ENCODE data around the gene TNFAIP3. TPM values are rescaled to one million over a fixed set of nuclear protein-coding genes. Genes with fewer than 3 reads are reported as not detected.
"Not testable (repeated sequence)": the region's sequence is repeated elsewhere in the genome, so short reads cannot be mapped to it uniquely, and the experiment has no call there.

TNFAIP3 gene
- total and polyA plus RNA-seq, 2 donors (not counting 1 experiment from before 2014, with no cell fraction given): 86.2 to 92.0 TPM

DNA sequence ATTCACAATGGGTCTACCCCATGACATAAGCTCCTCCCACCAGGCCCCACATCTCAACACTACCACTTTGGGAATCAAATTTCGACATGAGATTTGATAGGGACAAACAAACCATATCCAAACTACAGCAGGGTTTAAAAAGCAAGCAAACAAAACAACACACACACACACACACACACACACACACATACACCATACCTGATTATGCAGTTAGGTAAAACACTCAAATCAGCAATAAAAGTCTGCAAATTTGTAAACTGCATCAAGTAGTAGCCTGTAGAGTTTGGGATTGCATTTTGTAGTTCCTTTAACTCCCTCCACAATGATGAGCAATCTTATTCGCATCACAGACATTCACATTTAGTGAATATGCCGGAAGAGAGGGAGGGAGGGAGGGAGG is 32.6 kb upstream of the TNFAIP3 start:
- Histone ChIP-seq H3K4me1 (ENCODE audit: control insufficient read depth in 2 of 2, insufficient read depth in 2 of 2, low read length in 2 of 2) (no peaks in the 10 kb centered on the region), H3K9ac (ENCODE audit: low read length) (no peak overlapping the region), H4K20me1 (ENCODE audit: control insufficient read depth, insufficient read depth, low read length, poor library complexity, severe bottlenecking) (no peaks in the 10 kb centered on the region), H3K4me3 (ENCODE audit: control extremely low read depth in 1 of 5, extremely low read depth in 1 of 5, insufficient read depth in 1 of 5, low read depth in 2 of 5, low read length in 4 of 5) (no peak overlapping the region), H3K36me3 (replicated peaks in 1 of 2; ENCODE audit: control extremely low read depth in 1 of 2, control insufficient read depth in 1 of 2, extremely low read depth in 1 of 2, insufficient read depth in 2 of 2, low read length in 1 of 2) (no peaks in the 10 kb centered on the region), H3K4me2 (replicated peaks; ENCODE audit: low read depth, low read length, poor library complexity, severe bottlenecking) (no peak overlapping the region), H2AFZ (ENCODE audit: insufficient read depth, low read depth, low read length, poor library complexity, severe bottlenecking) (no peak overlapping the region), H3K9me3 (ENCODE audit: control extremely low read depth in 1 of 3, control insufficient read depth in 2 of 3, insufficient read depth in 1 of 3, low read length in 2 of 3) (peaks cover 2 to 13% (median 13%) of the 10 kb centered on the region in 3 donors), H3K27me3 (replicated peaks in 1 of 4; ENCODE audit: control extremely low read depth in 1 of 4, control insufficient read depth in 3 of 4, insufficient read depth in 4 of 4, low read length in 3 of 4) (no peaks in the 10 kb centered on the region), H3K79me2 (ENCODE audit: control insufficient read depth, insufficient read depth, low read length) (no peaks in the 10 kb centered on the region), H3K27ac (ENCODE audit: low read length in 2 of 2) (no peak overlapping the region)
- Mint-ChIP-seq H3K4me1 (peaks cover 4% of the 10 kb centered on the region), H3K27ac (no peak overlapping the region), H3K4me3 (no peak overlapping the region), H3K27me3 (no peaks in the 10 kb centered on the region), H3K9me3 (ENCODE audit: insufficient read depth) (peaks cover 6% of the 10 kb centered on the region)
- intact Hi-C loops (cut with micrococcal nuclease): no loop called here
- DNase-seq: no peak
- ChIA-PET CTCF (no interaction called here), POLR2A (no interaction called here)
- TF ChIP-seq, protein P1, sequence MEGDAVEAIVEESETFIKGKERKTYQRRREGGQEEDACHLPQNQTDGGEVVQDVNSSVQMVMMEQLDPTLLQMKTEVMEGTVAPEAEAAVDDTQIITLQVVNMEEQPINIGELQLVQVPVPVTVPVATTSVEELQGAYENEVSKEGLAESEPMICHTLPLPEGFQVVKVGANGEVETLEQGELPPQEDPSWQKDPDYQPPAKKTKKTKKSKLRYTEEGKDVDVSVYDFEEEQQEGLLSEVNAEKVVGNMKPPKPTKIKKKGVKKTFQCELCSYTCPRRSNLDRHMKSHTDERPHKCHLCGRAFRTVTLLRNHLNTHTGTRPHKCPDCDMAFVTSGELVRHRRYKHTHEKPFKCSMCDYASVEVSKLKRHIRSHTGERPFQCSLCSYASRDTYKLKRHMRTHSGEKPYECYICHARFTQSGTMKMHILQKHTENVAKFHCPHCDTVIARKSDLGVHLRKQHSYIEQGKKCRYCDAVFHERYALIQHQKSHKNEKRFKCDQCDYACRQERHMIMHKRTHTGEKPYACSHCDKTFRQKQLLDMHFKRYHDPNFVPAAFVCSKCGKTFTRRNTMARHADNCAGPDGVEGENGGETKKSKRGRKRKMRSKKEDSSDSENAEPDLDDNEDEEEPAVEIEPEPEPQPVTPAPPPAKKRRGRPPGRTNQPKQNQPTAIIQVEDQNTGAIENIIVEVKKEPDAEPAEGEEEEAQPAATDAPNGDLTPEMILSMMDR (IDR thresholded peaks at IDR 0.05): no peak
- TF ChIP-seq EZH2 (IDR thresholded peaks at IDR 0.05; ENCODE audit: borderline replicate concordance, insufficient read depth, low read depth, low read length, poor library complexity, severe bottlenecking): no peak
- no peak for ATAC-seq (ENCODE audit: low read depth)
- 91% methylated on average over 1 of the region's 3 CpGs for WGBS (ENCODE audit: insufficient coverage)

DNA sequence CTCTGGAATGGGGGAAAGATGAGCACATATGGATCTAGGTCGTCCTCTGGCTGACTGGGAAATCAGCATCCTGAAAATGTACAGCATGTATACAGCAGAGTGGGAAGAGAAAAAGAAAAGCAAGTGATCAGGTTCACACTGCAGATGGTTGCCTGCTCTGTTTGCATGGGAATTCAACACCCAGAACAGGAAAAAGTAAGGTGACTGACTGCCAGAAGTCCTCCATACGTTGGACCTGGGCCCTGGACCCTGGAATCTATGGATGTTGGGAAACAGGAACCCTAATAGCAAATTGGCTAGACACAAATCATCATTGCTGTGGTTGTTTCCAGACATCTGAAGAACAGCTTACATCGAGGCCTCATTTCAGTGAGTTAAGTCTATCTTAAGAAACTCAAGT is 30.3 kb upstream of the TNFAIP3 start:
- Histone ChIP-seq H4K20me1 (ENCODE audit: control insufficient read depth, insufficient read depth, low read length, poor library complexity, severe bottlenecking) (no peaks in the 10 kb centered on the region), H3K27me3 (replicated peaks in 1 of 4; ENCODE audit: control extremely low read depth in 1 of 4, control insufficient read depth in 3 of 4, insufficient read depth in 4 of 4, low read length in 3 of 4) (no peaks in the 10 kb centered on the region), H3K79me2 (ENCODE audit: control insufficient read depth, insufficient read depth, low read length) (no peaks in the 10 kb centered on the region), H3K4me2 (replicated peaks; ENCODE audit: low read depth, low read length, poor library complexity, severe bottlenecking) (no peak overlapping the region), H3K9me3 (ENCODE audit: control extremely low read depth in 1 of 3, control insufficient read depth in 2 of 3, insufficient read depth in 1 of 3, low read length in 2 of 3) (peaks cover 2 to 21% (median 13%) of the 10 kb centered on the region in 3 donors), H3K36me3 (replicated peaks in 1 of 2; ENCODE audit: control extremely low read depth in 1 of 2, control insufficient read depth in 1 of 2, extremely low read depth in 1 of 2, insufficient read depth in 2 of 2, low read length in 1 of 2) (no peaks in the 10 kb centered on the region), H3K4me1 (ENCODE audit: control insufficient read depth in 2 of 2, insufficient read depth in 2 of 2, low read length in 2 of 2) (no peaks in the 10 kb centered on the region), H2AFZ (ENCODE audit: insufficient read depth, low read depth, low read length, poor library complexity, severe bottlenecking) (no peak overlapping the region), H3K9ac (ENCODE audit: low read length) (no peak overlapping the region), H3K27ac (ENCODE audit: low read length in 2 of 2) (no peak overlapping the region), H3K4me3 (ENCODE audit: control extremely low read depth in 1 of 5, extremely low read depth in 1 of 5, insufficient read depth in 1 of 5, low read depth in 2 of 5, low read length in 4 of 5) (no peak overlapping the region)
- intact Hi-C loops (cut with micrococcal nuclease): no loop called here
- ChIA-PET CTCF (no interaction called here), POLR2A (no interaction called here)
- peaks cover 11% of the 10 kb centered on the region for H3K4me1 Mint-ChIP-seq
- DNase-seq (no peak), ATAC-seq (ENCODE audit: low read depth) (no peak)
- H3K27me3 Mint-ChIP-seq: no peaks in the 10 kb centered on the region
- TF ChIP-seq, protein P1 (IDR thresholded peaks at IDR 0.05): no peak
- no peak for TF ChIP-seq EZH2 (IDR thresholded peaks at IDR 0.05; ENCODE audit: borderline replicate concordance, insufficient read depth, low read depth, low read length, poor library complexity, severe bottlenecking)
- WGBS (ENCODE audit: insufficient coverage): 42% methylated on average over 2 of the region's 3 CpGs
- H3K27ac Mint-ChIP-seq: no peak overlapping the region
- peaks cover 16% of the 10 kb centered on the region for H3K9me3 Mint-ChIP-seq (ENCODE audit: insufficient read depth)
- no peak overlapping the region for H3K4me3 Mint-ChIP-seq

DNA sequence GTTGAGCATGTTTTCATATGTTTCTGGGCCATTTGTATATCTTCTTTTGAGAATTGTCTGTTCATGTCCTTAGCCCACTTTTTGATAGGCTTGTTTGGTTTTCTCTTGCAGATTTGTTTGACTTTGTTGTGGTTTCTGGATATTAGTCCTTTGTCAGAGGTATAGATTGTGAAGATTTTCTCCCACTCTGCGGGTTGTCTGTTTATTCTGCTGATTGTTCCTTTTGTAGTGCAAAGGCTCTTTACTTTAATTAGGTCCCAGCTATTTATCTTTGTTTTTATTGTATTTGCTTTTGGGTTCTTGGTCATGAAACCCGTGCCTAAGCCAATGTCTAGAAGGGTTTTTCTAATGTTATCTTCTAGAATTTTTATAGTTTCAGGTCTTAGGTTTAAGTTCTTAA is 29.0 kb upstream of the TNFAIP3 start:
- H3K9ac ChIP-seq (ENCODE audit: low read length); H3K27ac ChIP-seq (ENCODE audit: low read length in 2 of 2); H3K27me3 ChIP-seq (replicated peaks in 1 of 4; ENCODE audit: control extremely low read depth in 1 of 4, control insufficient read depth in 3 of 4, insufficient read depth in 4 of 4, low read length in 3 of 4); intact Hi-C loops (cut with micrococcal nuclease); DNase-seq; H4K20me1 ChIP-seq (ENCODE audit: control insufficient read depth, insufficient read depth, low read length, poor library complexity, severe bottlenecking); H3K36me3 ChIP-seq (replicated peaks in 1 of 2; ENCODE audit: control extremely low read depth in 1 of 2, control insufficient read depth in 1 of 2, extremely low read depth in 1 of 2, insufficient read depth in 2 of 2, low read length in 1 of 2); POLR2A ChIA-PET; H3K4me3 Mint-ChIP-seq; H3K27me3 Mint-ChIP-seq; ATAC-seq (ENCODE audit: low read depth); H3K27ac Mint-ChIP-seq; H3K79me2 ChIP-seq (ENCODE audit: control insufficient read depth, insufficient read depth, low read length); H3K4me3 ChIP-seq (ENCODE audit: control extremely low read depth in 1 of 5, extremely low read depth in 1 of 5, insufficient read depth in 1 of 5, low read depth in 2 of 5, low read length in 4 of 5); H3K4me2 ChIP-seq (replicated peaks; ENCODE audit: low read depth, low read length, poor library complexity, severe bottlenecking); CTCF ChIA-PET; H3K4me1 ChIP-seq (ENCODE audit: control insufficient read depth in 2 of 2, insufficient read depth in 2 of 2, low read length in 2 of 2); H2AFZ ChIP-seq (ENCODE audit: insufficient read depth, low read depth, low read length, poor library complexity, severe bottlenecking): not testable (repeated sequence)
- H3K9me3 ChIP-seq (ENCODE audit: control extremely low read depth in 1 of 3, control insufficient read depth in 2 of 3, insufficient read depth in 1 of 3, low read length in 2 of 3): peaks cover 2 to 17% (median 13%) of the 10 kb centered on the region in 3 donors
- WGBS (ENCODE audit: insufficient coverage): no CpG with 5 or more reads among the region's 2 CpGs
- Mint-ChIP-seq H3K9me3 (ENCODE audit: insufficient read depth) (peaks cover 16% of the 10 kb centered on the region), H3K4me1 (peaks cover 11% of the 10 kb centered on the region)
